ENCODE results near the gene PSME3. TPM values are rescaled to one million over a fixed set of nuclear protein-coding genes. Genes with fewer than 3 reads are reported as not detected.
"Not testable (repeated sequence)": the region's sequence is repeated elsewhere in the genome, so short reads cannot be mapped to it uniquely, and the experiment has no call there.

The PSME3 gene
- total RNA-seq, 6 experiments from 2014 or later, result 33.6 to 72.1 (median 42.8) TPM

DNA sequence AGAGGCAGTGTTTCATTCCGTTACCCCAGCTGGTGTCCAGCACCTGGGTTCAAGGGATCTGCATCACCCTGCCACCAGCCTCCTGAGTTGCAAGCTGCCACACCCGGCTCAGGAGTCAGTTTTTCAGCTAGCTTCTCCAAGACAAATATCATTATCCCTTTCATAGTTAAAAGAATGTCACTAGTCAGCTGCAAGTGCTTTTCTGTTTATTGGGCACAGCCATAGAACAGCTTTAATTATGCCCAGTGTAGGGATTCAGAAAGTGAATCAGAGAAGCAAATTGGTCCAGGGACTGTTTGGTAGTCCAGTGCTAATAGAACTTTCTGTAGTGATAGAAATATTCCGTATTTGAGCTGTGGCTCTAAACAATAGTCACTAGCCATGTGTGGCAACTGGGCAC, 14.9 kb downstream of the PSME3 start:
- intact Hi-C loops (cut with DNase I), result loop anchor here in 1 of 2 donors (5.0 kb wide), 2 partner anchors 69 to 84 kb away; no protein-coding TSS in a partner anchor
- no peak overlapping the region for H3K27ac ChIP-seq
- DNase-seq, result no peak
- peaks cover 0 to 17% (median 5%) of the 10 kb centered on the region in 4 donors for H3K4me1 ChIP-seq
- H3K27me3 ChIP-seq, result no peaks in the 10 kb centered on the region
- no peak overlapping the region for H3K4me3 ChIP-seq
- peaks cover 0 to 19% (median 4%) of the 10 kb centered on the region in 4 donors for H3K36me3 ChIP-seq
- 94% methylated on average over 2 of the region's 3 CpGs for WGBS (ENCODE audit: insufficient coverage, low coverage, low lambda C conversion rate, missing lambda C conversion rate)
- no peak for ATAC-seq
- TF ChIP-seq, protein P1, sequence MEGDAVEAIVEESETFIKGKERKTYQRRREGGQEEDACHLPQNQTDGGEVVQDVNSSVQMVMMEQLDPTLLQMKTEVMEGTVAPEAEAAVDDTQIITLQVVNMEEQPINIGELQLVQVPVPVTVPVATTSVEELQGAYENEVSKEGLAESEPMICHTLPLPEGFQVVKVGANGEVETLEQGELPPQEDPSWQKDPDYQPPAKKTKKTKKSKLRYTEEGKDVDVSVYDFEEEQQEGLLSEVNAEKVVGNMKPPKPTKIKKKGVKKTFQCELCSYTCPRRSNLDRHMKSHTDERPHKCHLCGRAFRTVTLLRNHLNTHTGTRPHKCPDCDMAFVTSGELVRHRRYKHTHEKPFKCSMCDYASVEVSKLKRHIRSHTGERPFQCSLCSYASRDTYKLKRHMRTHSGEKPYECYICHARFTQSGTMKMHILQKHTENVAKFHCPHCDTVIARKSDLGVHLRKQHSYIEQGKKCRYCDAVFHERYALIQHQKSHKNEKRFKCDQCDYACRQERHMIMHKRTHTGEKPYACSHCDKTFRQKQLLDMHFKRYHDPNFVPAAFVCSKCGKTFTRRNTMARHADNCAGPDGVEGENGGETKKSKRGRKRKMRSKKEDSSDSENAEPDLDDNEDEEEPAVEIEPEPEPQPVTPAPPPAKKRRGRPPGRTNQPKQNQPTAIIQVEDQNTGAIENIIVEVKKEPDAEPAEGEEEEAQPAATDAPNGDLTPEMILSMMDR (IDR thresholded peaks at IDR 0.05), result no peak
- TF ChIP-seq POLR2A (IDR thresholded peaks at IDR 0.05), result no peak
- no peaks in the 10 kb centered on the region for H3K9me3 ChIP-seq

DNA sequence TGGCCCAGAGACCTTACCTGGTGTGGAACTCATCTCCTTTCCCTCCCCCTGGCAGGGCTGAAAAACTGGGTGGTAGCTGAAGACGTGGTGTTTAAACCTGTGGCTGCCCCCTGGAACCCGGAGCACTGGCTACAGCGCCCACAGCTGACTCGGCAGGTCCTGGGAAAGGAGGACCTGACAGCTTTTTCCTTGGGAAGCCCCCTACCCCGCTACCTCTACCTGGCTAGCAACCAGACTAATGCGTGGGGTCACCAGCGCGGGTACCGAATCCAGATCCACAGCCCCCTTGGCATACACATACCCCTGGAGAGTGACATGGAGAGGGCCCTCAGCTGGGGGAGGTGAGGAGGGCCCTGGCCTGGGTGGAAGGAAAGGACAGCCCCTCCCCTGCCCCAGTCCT, 15.8 kb downstream of the PSME3 start:
- Histone ChIP-seq H3K27me3 (no peaks in the 10 kb centered on the region), H3K36me3 (peaks cover 0 to 14% (median 3%) of the 10 kb centered on the region in 4 donors), H3K4me1 (peaks cover 0 to 17% (median 5%) of the 10 kb centered on the region in 4 donors), H3K4me3 (no peak overlapping the region), H3K27ac (no peak overlapping the region), H3K9me3 (no peaks in the 10 kb centered on the region)
- TF ChIP-seq, protein P1 (IDR thresholded peaks at IDR 0.05), result no peak
- TF ChIP-seq POLR2A (IDR thresholded peaks at IDR 0.05), result no peak
- ATAC-seq (no peak), DNase-seq (no peak)
- intact Hi-C loops (cut with DNase I), result loop anchor here in 1 of 2 donors (5.0 kb wide), 2 partner anchors 68 to 83 kb away; no protein-coding TSS in a partner anchor
- WGBS (ENCODE audit: insufficient coverage, low coverage, low lambda C conversion rate, missing lambda C conversion rate), result no CpG with 5 or more reads among the region's 9 CpGs

GRCh38 chr17:42849451-42850181, 16.4 kb downstream of the PSME3 start:
- Histone ChIP-seq H3K27me3 (no peaks in the 10 kb centered on the region), H3K4me1 (peaks cover 0 to 17% (median 5%) of the 10 kb centered on the region in 4 donors), H3K27ac (peak overlapping the region in 1 of 3 donors; percentile 43), H3K9me3 (no peaks in the 10 kb centered on the region), H3K36me3 (peaks cover 0 to 9% (median 0%) of the 10 kb centered on the region in 4 donors), H3K4me3 (no peak overlapping the region)
- TF ChIP-seq, protein P1 (IDR thresholded peaks at IDR 0.05), result no peak
- no peak for TF ChIP-seq POLR2A (IDR thresholded peaks at IDR 0.05)
- intact Hi-C loops (cut with DNase I), result loop anchor here in 1 of 2 donors (5.0 kb wide), 2 partner anchors 68 to 83 kb away; no protein-coding TSS in a partner anchor
- ATAC-seq, result peak; percentile 77 to 85 (median 84)
- WGBS (ENCODE audit: insufficient coverage, low coverage, low lambda C conversion rate, missing lambda C conversion rate), result 32% methylated on average over 3 of the region's 8 CpGs
- peak; percentile 51 to 89 (median 84) for DNase-seq

- ATAC-seq (peak in 3 of 4 donors; percentile 2 to 6 (median 6)), DNase-seq (peak in 1 of 3 donors; percentile 44)
- Histone ChIP-seq H3K27ac (peak within 1 kb of the TSS in 1 of 3 donors; percentile 43), H3K27me3 (no peaks in the 10 kb centered on the region), H3K4me1 (peaks cover 0 to 28% (median 9%) of the 10 kb centered on the region in 4 donors), H3K4me3 (peak within 1 kb of the TSS in 2 of 3 donors; percentile 11 to 17), H3K36me3 (no peaks in the 10 kb centered on the region), H3K9me3 (no peaks in the 10 kb centered on the region)
- TF ChIP-seq, protein P1 (IDR thresholded peaks at IDR 0.05), result no peak
- TF ChIP-seq POLR2A (IDR thresholded peaks at IDR 0.05), result no peak
- 40% methylated on average over 2 of the region's 9 CpGs for WGBS (ENCODE audit: insufficient coverage, low coverage, low lambda C conversion rate, missing lambda C conversion rate)
- intact Hi-C loops (cut with DNase I), result no loop called here
These were observed 17.8 kb downstream of the PSME3 start, which contains the start of gene AOC3 for GRCh38 chr17:42850954-42851353. Gene AOC3, plus strand, starts transcription at chr17:42851199. Its CDS starts 145 bp downstream, at chr17:42851344.

- ATAC-seq; H3K36me3 ChIP-seq; DNase-seq; H3K27me3 ChIP-seq; H3K9me3 ChIP-seq; H3K27ac ChIP-seq; intact Hi-C loops (cut with DNase I): not testable (repeated sequence)
- 80% methylated on average over 1 of the region's 28 CpGs for WGBS (ENCODE audit: insufficient coverage, low coverage, low lambda C conversion rate, missing lambda C conversion rate)
- peak overlapping the region in 2 of 3 donors; percentile 11 to 17 for H3K4me3 ChIP-seq
- H3K4me1 ChIP-seq, result peaks cover 0 to 28% (median 9%) of the 10 kb centered on the region in 4 donors
These were observed 18.4 kb downstream of the PSME3 start for GRCh38 chr17:42851371-42852240.

All from right lobe of liver (tissue), 6 donors.